Central memory CD8-positive, alpha-beta T cell (primary cell): ENCODE data around the gene BOD1L1.

Experiments
- ATAC-seq: fragments of 150-1000 bp; cut with Tn5 transposase; replicated peaks from 2 replicates; pipeline ENCODE4 v1.10.0; 2022; ENCODE audit warnings: mild to moderate bottlenecking, moderate FRiP score, moderate number of reproducible peaks; ENCODE audit not compliant: poor library complexity, severe bottlenecking; ENCODE audit errors: extremely low read depth
- DNase-seq, 2 donors: peaks; one replicate each; pipeline ENCODE4 v3.0.0; 2021; ENCODE audit warnings: low spot score in 2 of 2
- H3K27ac Mint-ChIP-seq: one replicate; pipeline ENCODE4 v1.8.0; 2022; ENCODE audit warnings: low read depth, mild to moderate bottlenecking, moderate library complexity, mixed read lengths
- H3K27me3 Mint-ChIP-seq: one replicate; pipeline ENCODE4 v1.8.0; 2022; ENCODE audit warnings: mixed read lengths
- H3K36me3 Mint-ChIP-seq: one replicate; pipeline ENCODE4 v1.8.0; 2022; ENCODE audit warnings: mild to moderate bottlenecking, moderate library complexity, mixed read lengths; ENCODE audit not compliant: insufficient read depth
- H3K4me1 Mint-ChIP-seq: one replicate; pipeline ENCODE4 v1.8.0; 2022; ENCODE audit warnings: mixed read lengths
- H3K4me3 Mint-ChIP-seq: one replicate; pipeline ENCODE4 v1.8.0; 2022; ENCODE audit warnings: mild to moderate bottlenecking, moderate library complexity, mixed read lengths
- H3K9me3 Mint-ChIP-seq: one replicate; pipeline ENCODE4 v1.8.0; 2022; ENCODE audit warnings: mixed read lengths

The BOD1L1 gene

DNA sequence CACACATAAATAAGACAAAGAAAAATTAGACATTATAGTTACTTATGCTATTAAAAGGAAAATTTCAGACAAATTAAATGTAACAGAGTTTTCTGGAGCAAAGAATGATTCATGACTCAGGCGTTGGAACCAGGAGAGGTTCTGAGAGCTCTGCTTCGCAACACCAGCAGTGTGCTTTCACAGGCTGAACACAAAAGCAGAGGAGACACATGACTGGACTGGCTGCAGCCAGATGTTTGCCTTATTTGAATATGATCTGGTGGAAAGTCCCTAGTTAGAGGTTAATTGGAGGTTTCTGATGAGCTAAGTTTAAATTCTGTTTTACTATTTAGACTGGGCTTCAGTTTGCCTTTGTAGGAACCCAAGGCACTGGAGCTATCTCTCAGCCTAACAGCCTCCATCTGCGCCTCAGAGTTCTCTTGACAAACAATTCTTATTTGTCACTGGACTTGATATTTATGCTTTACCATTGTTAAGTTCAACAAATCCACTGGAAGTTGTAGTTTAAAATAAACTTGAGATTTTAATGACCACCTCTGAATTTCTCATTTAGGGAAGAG is 16.2 kb downstream of the BOD1L1 start:
- no peak overlapping the region for H3K4me3 Mint-ChIP-seq
- H3K9me3 Mint-ChIP-seq, result no peaks in the 10 kb centered on the region
- no peak overlapping the region for H3K27ac Mint-ChIP-seq
- ATAC-seq (no peak), DNase-seq (no peak)
- peaks cover 69% of the 10 kb centered on the region for H3K36me3 Mint-ChIP-seq
- H3K4me1 Mint-ChIP-seq, result peaks cover 19% of the 10 kb centered on the region
- no peaks in the 10 kb centered on the region for H3K27me3 Mint-ChIP-seq

DNA sequence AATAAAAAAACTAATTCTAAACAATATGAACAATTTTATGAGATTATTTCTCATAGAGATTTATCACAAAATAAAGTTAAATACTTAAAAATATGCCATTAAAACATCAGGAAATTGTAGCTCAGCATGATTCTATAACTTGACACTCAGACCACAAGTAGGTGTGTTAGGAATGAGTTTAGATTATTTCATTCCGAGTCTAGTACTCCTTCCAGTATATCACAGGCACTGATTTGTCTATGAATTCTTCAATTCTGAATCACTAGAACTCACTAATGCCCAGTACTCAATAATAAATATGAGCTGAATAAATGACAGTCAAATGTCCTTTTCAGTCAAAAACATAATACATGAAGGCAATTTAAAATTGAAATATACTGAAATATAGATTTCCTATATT is 22.2 kb downstream of the BOD1L1 start:
- Mint-ChIP-seq H3K36me3 (peaks cover 53% of the 10 kb centered on the region), H3K27ac (no peak overlapping the region), H3K27me3 (no peaks in the 10 kb centered on the region), H3K4me3 (no peak overlapping the region), H3K4me1 (peaks cover 9% of the 10 kb centered on the region), H3K9me3 (no peaks in the 10 kb centered on the region)
- no peak for DNase-seq
- no peak for ATAC-seq

DNA sequence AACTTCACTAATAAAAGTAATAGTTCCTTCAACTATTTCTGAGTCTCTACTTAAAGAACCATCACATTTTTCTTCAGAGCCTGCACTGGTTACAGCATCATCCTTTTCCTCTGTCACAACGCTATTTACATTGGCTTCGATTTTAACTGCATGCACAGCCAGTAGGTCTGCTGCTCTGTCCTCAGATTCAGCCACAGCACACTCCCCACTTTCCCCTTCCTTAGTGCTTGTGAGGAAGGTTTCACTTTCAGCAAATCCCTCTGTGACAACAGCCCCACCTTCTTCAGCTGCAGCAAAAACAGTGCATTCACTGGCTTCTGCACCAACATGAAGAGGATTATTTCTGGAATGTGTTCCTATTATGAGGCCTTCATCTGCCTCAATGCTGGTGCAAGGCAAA is 25.7 kb downstream of the BOD1L1 start:
- Mint-ChIP-seq H3K27me3 (no peaks in the 10 kb centered on the region), H3K4me3 (no peak overlapping the region), H3K9me3 (no peaks in the 10 kb centered on the region), H3K4me1 (peaks cover 9% of the 10 kb centered on the region), H3K36me3 (peaks cover 31% of the 10 kb centered on the region), H3K27ac (no peak overlapping the region)
- DNase-seq (no peak), ATAC-seq (no peak)

DNA sequence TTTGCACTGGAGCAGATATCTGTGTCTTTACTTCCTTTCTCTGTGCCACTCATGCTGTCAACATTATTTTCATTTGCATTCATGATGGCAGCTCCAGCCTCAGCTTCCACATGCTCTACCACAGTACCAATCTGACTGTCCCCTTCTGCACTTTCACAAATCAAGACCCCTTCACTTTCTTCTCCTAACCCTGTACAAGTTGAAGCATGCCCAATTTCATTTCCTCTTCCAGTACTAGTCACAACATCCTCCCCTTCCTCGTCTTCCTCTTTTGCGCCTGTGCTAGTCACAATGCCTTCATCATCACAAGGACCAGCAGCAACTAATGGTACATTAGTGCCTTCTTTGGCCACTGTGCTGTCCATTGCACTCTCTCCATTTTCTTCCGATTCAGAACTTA is 26.5 kb downstream of the BOD1L1 start:
- ATAC-seq (no peak), DNase-seq (no peak)
- H3K36me3 Mint-ChIP-seq, result peaks cover 31% of the 10 kb centered on the region
- H3K4me1 Mint-ChIP-seq, result peaks cover 9% of the 10 kb centered on the region
- H3K27ac Mint-ChIP-seq, result no peak overlapping the region
- no peaks in the 10 kb centered on the region for H3K27me3 Mint-ChIP-seq
- H3K9me3 Mint-ChIP-seq, result no peaks in the 10 kb centered on the region
- H3K4me3 Mint-ChIP-seq, result no peak overlapping the region

DNA sequence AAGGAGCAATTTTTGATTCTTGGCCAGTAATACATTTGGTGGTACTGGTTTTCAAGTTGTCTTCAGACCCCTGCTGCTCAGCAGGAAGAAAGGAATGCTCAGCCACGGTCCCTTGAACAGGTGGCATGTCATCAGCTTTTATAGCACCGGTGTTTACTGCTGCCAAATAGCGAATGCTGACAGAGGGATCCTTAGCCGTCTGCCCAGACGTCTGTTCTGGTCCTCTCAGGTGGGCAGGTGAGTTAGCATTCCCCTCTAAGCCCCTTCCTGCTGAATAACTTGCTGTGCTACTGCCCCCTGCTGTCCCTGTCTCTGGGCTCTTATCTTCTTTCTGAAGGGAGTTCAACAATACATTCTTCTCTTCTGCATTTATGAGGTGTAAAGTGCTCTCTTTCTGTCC is 28.4 kb downstream of the BOD1L1 start:
- ATAC-seq, result no peak
- Mint-ChIP-seq H3K27me3 (no peaks in the 10 kb centered on the region), H3K9me3 (no peaks in the 10 kb centered on the region), H3K4me1 (peaks cover 9% of the 10 kb centered on the region), H3K4me3 (no peak overlapping the region), H3K27ac (peak overlapping the region; percentile 20), H3K36me3 (peaks cover 37% of the 10 kb centered on the region)
- no peak for DNase-seq

DNA sequence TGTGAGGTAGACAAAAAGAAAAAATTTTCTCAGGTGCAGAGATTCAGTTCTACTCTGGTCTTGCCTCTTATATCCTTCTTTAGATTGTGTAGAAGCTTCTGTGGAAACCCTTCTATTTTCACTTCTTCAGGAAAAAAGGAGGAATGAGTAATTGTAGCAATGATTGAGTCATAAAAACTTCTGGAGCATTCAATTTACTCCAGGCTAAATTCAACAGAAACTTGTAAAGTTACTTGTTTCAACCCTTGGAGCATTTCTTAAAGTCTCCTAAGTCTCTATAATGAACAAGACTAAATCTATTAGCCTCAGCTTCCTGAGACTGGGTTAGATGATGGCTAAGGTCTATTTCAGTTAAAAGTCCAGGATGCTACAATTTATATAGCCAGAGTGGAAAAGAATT is 29.9 kb downstream of the BOD1L1 start:
- Mint-ChIP-seq H3K9me3 (no peaks in the 10 kb centered on the region), H3K27me3 (no peaks in the 10 kb centered on the region), H3K4me3 (no peak overlapping the region), H3K4me1 (peaks cover 9% of the 10 kb centered on the region), H3K27ac (no peak overlapping the region), H3K36me3 (peaks cover 39% of the 10 kb centered on the region)
- DNase-seq (no peak), ATAC-seq (no peak)

DNA sequence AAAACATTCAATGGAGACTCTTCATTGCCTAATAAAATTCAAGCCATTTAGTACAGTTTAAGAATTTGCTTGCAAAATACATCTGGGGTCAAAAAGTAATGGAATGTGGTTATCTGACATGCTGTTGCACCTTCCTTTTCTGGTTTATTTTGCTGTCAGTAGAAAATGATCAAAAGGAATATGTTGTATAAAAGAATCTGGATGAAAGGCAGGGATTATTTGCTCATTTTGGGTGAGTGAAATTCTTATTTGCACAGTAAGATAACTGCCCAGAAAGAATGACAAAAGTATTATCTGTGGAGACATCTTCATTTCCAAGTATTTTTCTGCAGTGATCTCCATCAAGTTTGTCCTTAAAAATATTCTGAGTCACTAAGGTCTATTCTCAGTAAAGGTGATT is 30.4 kb downstream of the BOD1L1 start:
- Mint-ChIP-seq H3K36me3 (peaks cover 44% of the 10 kb centered on the region), H3K9me3 (no peaks in the 10 kb centered on the region), H3K27me3 (no peaks in the 10 kb centered on the region), H3K4me1 (peaks cover 9% of the 10 kb centered on the region), H3K27ac (no peak overlapping the region), H3K4me3 (no peak overlapping the region)
- DNase-seq (no peak), ATAC-seq (no peak)

DNA sequence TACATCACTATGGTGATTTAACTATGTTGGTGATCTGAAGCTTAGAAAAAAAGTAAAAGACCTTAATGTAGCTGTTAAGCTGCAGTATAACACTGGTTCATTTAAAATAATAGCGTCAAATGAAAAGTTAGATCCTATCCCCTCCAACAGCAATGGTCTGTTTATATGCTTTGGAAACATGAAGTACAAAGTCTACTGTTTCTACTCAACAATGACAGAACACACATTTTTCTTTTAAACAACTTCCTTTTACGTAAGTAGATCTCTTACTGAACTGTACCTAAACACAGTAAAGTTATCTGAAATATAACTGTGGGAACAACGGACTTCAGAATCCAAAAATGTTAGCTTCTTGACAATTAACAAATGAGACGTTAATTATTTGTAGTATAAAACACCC is 35.3 kb downstream of the BOD1L1 start:
- Mint-ChIP-seq H3K4me3 (no peak overlapping the region), H3K9me3 (no peaks in the 10 kb centered on the region), H3K27ac (no peak overlapping the region), H3K36me3 (peaks cover 57% of the 10 kb centered on the region), H3K4me1 (no peaks in the 10 kb centered on the region), H3K27me3 (no peaks in the 10 kb centered on the region)
- no peak for DNase-seq
- no peak for ATAC-seq

DNA sequence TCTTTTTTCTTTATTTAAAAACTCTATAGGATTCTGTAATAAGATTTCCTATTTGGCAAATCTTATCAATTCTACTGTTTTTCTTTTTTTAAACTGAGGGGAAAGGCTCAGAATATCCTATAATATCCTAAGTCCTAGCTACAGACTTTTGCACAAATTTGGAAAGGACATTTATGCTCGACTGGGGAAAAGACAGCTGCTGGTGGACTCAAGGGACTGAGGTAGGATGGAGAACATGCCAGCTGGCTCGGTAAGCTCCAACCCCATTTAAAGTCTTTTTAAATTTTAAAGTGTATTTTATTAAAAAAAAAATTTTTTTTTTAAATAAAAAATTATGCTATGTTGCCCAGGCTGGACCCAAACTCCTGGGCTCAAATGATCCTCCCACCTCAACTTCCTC is 36.8 kb downstream of the BOD1L1 start:
- no peak for DNase-seq
- no peak for ATAC-seq
- Mint-ChIP-seq H3K4me1 (no peaks in the 10 kb centered on the region), H3K27me3 (no peaks in the 10 kb centered on the region), H3K9me3 (no peaks in the 10 kb centered on the region), H3K4me3 (no peak overlapping the region), H3K27ac (no peak overlapping the region), H3K36me3 (peaks cover 57% of the 10 kb centered on the region)

DNA sequence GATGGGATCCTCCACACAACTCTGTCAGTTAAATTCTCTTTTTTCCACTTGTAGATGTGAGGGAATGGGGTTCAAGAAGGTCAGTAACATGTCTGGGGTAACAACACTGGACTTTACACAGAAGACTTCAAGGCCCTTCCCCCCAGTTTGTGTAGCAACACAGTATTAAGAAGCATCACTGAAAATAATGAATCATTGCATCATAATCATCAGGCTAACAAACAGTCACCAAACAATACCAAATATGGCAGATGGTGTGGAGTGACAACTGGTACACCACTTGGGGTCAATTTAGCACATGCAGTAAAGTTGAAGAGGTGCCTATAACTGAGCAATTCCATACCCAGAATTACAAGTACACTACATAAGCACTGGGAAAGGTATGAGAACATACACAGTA is 38.6 kb downstream of the BOD1L1 start:
- no peaks in the 10 kb centered on the region for H3K9me3 Mint-ChIP-seq
- no peaks in the 10 kb centered on the region for H3K27me3 Mint-ChIP-seq
- peaks cover 6% of the 10 kb centered on the region for H3K4me1 Mint-ChIP-seq
- no peak overlapping the region for H3K4me3 Mint-ChIP-seq
- no peak for DNase-seq
- no peak for ATAC-seq
- H3K36me3 Mint-ChIP-seq, result peaks cover 56% of the 10 kb centered on the region
- H3K27ac Mint-ChIP-seq, result no peak overlapping the region

DNA sequence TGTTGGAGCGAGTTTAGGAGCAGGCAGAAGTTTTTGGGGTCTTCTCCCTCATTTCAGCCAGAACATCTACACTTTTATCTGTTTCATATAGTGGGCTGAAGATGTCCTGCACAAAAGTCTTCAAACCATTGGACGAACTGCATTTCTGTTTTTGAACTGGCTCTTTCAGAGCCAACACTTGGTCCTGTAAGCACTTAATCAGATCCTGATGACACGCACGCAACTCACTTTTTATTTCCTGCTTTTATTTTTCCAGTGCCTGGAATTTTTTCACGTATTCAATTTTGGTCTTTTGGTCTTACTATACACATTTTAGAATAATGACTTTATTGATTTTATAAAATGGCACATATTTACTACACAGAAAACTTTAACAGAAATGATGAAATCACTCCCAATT is 43.0 kb downstream of the BOD1L1 start:
- DNase-seq, result no peak
- Mint-ChIP-seq H3K36me3 (peaks cover 64% of the 10 kb centered on the region), H3K4me1 (peaks cover 6% of the 10 kb centered on the region), H3K9me3 (no peaks in the 10 kb centered on the region), H3K4me3 (no peak overlapping the region), H3K27me3 (no peaks in the 10 kb centered on the region), H3K27ac (no peak overlapping the region)
- no peak for ATAC-seq

DNA sequence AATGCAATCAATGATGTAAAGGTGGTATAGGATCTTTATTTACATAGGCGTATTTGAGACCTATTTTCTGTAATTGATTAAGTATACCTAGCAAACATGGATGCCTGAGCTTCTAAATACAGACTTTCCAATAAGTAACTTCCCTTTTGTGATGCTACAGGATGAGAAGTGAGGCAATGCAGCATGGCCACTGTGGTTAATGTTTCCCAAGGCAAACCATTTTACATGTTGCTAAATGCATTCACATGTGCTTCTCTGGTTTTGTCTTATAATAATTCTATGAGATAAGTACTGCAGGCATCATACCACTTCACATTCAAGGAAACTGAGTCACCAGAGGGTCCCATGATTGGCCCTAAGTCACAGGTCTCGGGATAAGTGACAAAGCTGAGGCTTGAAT is 47.5 kb downstream of the BOD1L1 start:
- no peak for DNase-seq
- Mint-ChIP-seq H3K27me3 (no peaks in the 10 kb centered on the region), H3K4me3 (no peak overlapping the region), H3K9me3 (no peaks in the 10 kb centered on the region), H3K36me3 (peaks cover 74% of the 10 kb centered on the region), H3K4me1 (peaks cover 6% of the 10 kb centered on the region), H3K27ac (no peak overlapping the region)
- no peak for ATAC-seq

DNA sequence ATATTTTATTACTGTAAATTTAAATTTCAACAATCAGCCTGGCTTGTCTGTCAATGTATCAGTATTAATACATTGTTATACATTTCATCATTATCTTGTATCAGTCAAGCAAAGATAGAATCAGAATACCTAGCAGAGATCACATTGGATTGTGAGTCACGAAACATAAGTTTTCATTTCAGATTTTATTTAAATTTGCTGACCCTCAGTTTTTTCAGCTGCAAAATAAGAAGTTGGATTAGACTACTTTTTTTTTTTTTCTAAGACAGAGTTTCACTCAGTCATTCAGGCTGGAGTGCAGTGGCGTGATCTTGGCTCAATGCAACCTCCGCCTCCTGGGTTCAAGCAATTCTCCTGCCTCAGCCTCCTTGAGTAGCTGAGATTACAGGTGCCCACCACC is 49.9 kb downstream of the BOD1L1 start:
- DNase-seq (no peak), ATAC-seq (no peak)
- Mint-ChIP-seq H3K4me1 (no peaks in the 10 kb centered on the region), H3K4me3 (no peak overlapping the region), H3K27me3 (no peaks in the 10 kb centered on the region), H3K27ac (no peak overlapping the region), H3K36me3 (peaks cover 79% of the 10 kb centered on the region), H3K9me3 (no peaks in the 10 kb centered on the region)

DNA sequence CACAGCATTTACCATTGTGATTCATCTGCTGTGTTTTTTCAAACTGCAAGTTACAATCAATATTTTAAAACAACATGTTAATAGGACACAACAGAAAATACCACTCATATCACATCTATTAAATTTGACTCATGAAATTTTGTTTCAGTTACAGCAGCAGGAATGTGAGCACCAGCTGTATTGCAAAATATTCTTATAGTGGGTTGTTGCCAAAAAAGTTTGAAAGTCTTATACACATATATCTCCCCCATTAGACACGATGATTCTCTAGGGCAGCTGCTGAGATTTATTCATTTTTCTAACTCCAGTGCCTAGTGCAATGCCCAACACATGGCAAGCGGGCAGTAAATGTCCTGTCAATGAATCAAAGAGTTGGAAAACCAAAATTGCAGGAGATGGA is 56.6 kb downstream of the BOD1L1 start:
- Mint-ChIP-seq H3K4me3 (no peak overlapping the region), H3K27ac (no peak overlapping the region), H3K27me3 (no peaks in the 10 kb centered on the region), H3K4me1 (peaks cover 6% of the 10 kb centered on the region), H3K9me3 (no peaks in the 10 kb centered on the region), H3K36me3 (peaks cover 58% of the 10 kb centered on the region)
- ATAC-seq, result no peak
- DNase-seq, result no peak
